Superior temporal gyrus (tissue), 1 donor: ENCODE data around the gene KRTAP5-8.
"Not testable (repeated sequence)": the region's sequence is repeated elsewhere in the genome, so short reads cannot be mapped to it uniquely, and the experiment has no call there.

Source experiments
- DNase-seq: peaks from one replicate; pipeline ENCODE4 v3.0.0-alpha.2; 2016; ENCODE audit errors: extremely low spot score

Gene KRTAP5-8

GRCh38 chr11:71537977-71538665 is at the start of gene KRTAP5-8:
Gene KRTAP5-8 (plus strand): TSS chr11:71538025. CDS start chr11:71538056, 31 bp downstream.
- not testable (repeated sequence) for DNase-seq

- DNase-seq: no peak
These were observed 49.0 kb upstream of the KRTAP5-8 start for GRCh38 chr11:71488681-71489270.

DNA sequence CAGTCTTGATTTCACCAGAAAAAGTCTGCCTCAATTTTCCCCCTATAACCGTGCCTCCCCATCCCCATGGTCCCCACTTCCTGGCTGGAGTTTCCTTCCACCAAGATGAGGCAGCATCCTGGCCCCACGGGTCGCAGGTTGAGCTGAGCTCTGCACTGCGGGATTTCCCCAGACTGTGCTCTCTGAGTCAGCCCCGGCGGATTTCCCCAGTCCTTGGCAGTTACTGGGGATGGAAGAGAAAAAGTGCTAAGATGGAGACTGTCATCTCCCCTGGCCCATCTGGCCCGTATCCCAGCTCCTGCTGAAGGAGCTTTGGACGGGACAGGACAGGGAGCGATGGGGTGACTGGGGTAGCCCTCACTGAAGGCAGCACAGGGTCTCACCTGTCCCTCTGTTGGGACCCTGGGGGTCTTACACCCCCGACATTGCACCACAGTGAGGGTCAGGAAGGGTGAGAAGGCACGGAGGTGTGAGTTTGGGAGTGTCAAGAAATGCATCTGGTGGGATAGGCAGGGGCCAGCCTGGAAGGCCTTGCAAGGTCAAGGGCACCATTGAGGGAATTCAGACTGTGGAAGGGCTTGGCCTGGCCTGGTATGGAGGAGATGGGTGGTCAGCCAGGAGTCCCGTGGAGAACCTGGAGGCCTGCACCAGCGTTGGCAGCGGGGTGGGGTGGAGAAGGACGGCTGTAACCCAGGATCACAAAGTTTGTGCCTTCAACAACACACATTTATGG is 48.3 kb upstream of the KRTAP5-8 start:
- no peak for DNase-seq

DNA sequence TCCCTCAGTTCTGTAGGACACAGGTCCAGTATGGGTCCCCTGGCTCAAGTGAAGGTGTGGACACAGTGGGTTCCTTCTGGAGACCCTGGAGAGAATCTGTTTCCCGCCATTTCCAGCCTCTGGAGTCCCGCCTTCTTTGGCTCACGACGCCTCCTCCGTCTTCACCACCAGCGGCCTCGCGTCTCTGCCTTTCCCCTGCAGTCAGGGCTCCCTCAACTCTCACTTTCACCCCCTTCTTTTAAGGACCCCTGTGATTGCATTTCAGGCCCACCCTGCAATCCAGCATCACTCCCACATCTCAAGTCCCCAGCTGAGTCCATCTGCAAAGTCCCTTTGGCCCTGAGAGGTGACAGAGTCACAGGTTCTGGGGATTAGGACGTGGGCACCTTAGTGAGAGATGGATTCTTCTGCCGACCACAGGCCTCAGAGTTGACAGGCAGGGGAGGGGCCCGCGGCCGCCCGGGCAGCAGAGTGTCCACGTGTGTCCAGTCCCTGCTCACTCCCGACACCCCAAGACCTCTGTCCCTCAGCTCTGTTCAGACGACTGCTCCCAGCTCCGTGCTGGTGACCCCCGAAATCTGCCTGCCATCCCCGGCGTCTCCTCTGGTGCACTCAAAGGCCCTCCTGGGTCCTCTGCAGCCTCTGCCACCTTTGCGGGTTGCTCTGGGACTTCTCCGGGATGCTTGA is 47.6 kb upstream of the KRTAP5-8 start:
- DNase-seq: no peak

DNA sequence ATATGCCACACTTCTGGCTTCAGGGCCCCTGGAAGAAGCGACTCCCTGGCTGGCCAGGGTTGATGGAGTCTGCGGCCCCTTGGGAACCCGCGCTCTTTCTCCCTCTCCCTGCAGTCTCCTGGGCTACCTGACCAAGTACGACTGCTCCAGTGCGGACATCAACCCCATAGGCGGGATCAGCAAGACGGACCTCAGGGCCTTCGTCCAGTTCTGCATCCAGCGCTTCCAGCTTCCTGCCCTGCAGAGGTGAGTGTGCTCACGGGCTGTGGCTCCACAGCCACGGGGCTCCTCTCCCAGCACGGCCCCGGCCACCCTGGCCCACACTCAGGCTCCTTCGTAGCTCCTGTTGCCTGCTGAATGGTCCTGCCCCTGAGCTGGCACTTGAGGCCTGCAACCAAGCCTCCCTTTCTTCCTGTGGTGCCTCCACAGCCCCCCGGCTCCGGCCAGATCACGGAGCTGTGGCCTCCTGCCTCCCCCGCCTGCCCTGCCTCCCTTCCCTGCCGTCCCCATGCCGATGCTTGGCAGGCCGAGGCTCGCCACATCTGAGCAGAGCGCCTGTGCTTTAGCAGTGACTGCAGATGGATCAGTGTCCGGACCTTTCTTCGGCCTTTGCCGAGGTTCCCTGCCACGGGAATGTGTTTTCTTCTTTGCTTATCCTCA is 47.0 kb upstream of the KRTAP5-8 start:
- no peak for DNase-seq

- no peak for DNase-seq
These were observed 46.3 kb upstream of the KRTAP5-8 start for GRCh38 chr11:71491531-71491930.

GRCh38 chr11:71491940-71492339 is 45.9 kb upstream of the KRTAP5-8 start:
- DNase-seq: no peak

DNA sequence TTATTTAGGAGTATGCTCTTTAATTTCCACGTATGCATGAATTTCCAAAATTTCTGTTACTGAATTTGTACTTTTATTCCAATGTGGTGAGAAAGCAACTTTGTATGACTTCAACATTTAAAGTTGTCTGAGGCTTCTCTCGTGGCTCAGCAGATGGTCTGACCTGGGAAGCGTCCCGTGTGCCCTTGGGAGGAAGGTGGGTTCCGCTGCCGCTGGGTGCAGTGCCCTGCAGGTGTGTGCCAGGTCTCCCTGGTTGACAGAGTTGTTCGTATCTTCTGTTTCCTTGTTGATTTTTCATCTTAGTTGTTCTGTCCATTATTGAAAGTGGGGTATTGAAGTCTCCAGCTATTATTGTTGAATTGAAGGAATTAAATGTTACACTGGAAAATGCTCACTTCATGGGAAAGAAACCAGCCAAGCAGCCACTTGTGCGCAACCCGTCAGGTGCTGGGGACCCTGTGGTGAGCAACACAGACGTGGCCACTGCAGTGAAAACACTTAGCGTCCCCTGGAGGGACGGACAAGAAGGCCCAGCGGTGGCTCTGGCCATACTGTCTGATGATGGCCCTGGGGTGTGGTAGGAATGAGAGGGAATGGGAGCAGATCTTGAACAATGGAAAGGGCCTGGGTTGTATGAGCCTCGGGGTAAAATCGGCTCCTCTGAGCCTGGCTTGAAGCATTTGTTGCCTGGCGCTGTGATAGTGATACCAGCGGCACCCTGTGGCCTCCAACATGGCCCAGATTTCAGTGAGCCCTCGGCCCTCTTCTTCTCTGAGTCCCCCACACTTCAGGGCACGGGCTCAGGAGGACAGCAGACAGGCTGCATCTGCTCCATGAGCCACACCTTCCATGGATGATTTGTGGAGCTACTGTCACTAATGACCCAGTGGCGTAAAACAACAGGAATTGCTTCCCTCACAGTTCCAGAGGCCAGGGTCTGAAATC is 42.3 kb upstream of the KRTAP5-8 start:
- no peak for DNase-seq

GRCh38 chr11:71496421-71496820 is 41.4 kb upstream of the KRTAP5-8 start:
- DNase-seq: no peak

DNA sequence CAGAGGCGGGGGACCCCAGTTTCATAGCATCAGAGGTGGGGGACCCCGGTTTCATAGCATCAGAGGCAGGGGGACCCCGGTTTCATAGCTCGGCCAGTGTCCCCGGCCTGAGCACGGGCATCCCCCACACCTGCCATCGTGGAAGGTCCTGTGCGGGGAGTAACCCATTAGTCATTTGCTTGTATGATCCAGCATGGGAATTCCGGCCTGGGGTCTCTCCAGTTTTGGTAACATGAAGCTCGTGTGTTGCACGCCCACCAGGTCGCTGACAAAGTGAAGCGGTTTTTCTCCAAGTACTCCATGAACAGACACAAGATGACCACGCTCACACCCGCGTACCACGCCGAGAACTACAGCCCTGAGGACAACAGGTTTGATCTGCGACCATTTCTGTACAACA is 39.7 kb upstream of the KRTAP5-8 start:
- DNase-seq: no peak

DNA sequence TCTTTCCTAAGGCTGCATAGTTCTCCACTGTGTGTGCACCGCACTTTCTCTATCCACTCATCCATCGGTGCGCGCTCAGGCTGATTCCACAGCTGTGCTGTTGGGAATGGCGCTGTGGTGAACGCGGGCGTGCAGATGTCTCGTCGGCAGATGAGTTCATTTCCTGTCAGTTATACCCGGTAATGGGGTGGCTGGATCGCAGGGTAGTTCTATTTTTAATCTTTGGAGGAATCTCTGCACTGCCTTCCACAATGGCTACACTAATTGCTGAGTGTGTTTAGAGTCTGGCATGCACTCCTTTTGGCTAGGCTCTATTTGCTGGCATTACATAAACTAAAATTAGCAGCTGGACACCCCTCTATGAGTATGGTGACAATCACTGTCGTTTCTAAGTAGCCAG is 38.7 kb upstream of the KRTAP5-8 start:
- DNase-seq: no peak

- DNase-seq: no peak
These were observed 38.3 kb upstream of the KRTAP5-8 start for GRCh38 chr11:71499546-71499945.

DNA sequence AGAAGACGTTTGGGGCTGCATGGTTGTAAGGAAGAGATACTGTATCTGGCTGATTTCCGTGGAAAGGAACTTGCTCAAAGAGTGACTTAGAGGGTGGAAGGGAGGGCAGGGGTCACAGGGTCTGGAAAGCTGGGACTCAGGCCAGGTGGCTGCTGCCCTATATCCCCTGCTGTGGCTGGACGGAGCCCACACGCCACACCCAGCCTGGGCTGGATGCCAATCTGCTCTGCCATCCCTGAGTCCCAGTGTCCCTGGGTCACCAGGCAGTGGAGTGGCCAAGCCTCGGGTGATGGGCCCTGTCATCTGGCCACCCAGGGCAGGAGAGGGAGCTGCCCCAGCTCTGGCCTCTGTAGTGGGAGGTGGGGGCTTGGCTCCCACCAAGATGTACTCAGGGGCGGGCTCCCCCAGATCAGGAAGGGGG is 37.2 kb upstream of the KRTAP5-8 start:
- DNase-seq: no peak

- no peak for DNase-seq
These were observed 36.5 kb upstream of the KRTAP5-8 start for GRCh38 chr11:71501071-71501985.

DNA sequence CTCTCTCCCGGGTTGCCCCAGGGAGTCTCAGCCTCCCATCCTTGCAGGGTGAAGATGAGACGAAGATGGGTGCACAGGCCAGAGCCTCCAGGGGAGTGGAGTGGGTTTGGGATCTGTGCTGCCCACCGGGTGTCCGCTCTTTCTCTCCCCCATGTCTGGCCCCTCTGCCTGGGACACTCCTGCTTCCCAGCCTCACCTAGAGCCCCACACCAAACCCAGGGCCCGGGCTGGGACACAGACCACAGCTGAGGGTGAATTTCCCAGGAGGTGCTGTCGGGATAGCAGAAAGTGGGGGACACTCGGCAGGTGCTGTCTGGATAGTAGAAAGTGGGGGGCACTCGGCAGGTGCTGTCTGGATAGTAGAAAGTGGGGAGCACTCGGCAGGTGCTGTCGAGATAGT is 35.8 kb upstream of the KRTAP5-8 start:
- no peak for DNase-seq

GRCh38 chr11:71502871-71503435 is 34.9 kb upstream of the KRTAP5-8 start:
- DNase-seq: no peak

- no peak for DNase-seq
These were observed 33.3 kb upstream of the KRTAP5-8 start for GRCh38 chr11:71504531-71504930.

- DNase-seq: peak; percentile 35
These were observed 32.8 kb upstream of the KRTAP5-8 start for GRCh38 chr11:71505001-71505400.

DNA sequence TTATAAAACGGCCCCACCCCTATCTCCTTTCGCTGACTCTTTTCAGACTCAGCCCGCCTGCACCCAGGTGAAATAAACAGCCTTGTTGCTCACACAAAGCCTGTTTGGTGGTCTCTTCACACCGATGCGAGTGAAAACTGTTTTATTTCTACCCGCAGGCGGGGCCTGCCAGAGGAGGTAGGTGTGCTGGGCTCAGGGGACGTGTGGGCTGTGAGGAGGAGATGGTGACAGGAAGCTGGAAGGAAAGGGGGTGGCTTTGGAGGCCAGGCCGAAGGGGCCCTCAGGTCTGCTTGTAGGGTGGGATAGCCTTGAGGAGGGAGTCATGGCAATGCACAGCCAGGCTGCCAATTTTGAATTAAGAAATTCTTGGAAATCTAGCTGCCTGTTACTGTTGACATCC is 32.0 kb upstream of the KRTAP5-8 start:
- no peak for DNase-seq
